Caco-2 (cell line): ENCODE results near the gene MOSPD3. TPM values are rescaled to one million over a fixed set of nuclear protein-coding genes. Genes with fewer than 3 reads are reported as not detected.

Experiments
- BruUV-seq: library from RNA; stranded (reverse); fragments of 400-500 nt; replicated peaks from 2 replicates; lab custom pipeline; 2021; lab: Mats Ljungman, UMichigan
- CTCF ChIA-PET: fragments of 300-600 bp; sonication (Branson Sonifier 250); formaldehyde crosslinking; loops from one replicate; lab custom pipeline; 2022; ENCODE audit warnings: antibody characterized with exemption; lab: Charles Lee
- POLR2A ChIA-PET: fragments of 300-600 bp; sonication (Branson Sonifier 250); formaldehyde crosslinking; loops from one replicate; lab custom pipeline; 2022; ENCODE audit warnings: antibody characterized with exemption; lab: Charles Lee
- DNase-seq, 2 experiments: peaks; one replicate each; pipeline versions ENCODE4 v3.0.0 to v3.0.0-alpha.2; 2020 to 2022
- H3K27me3 ChIP-seq: replicated peaks from 2 replicates; pipeline ENCODE4 v1.6.0; 2011; ENCODE audit warnings: low read length; ENCODE audit not compliant: control insufficient read depth, insufficient read depth
- H3K36me3 ChIP-seq: 2 replicates; pipeline ENCODE4 v1.5.1; 2011; ENCODE audit warnings: low read length; ENCODE audit not compliant: control insufficient read depth, insufficient read depth
- H3K4me1 ChIP-seq: fragments of 250-450 bp; sonication (Bioruptor Pico); 2 replicates; pipeline ENCODE4 v1.5.1; 2020; ENCODE audit warnings: mild to moderate bottlenecking
- H3K4me3 ChIP-seq: 2 replicates; pipeline ENCODE4 v1.5.1; 2011; ENCODE audit warnings: low read depth, mild to moderate bottlenecking, control low read depth, low read length
- H3K9me3 ChIP-seq: fragments of 250-450 bp; sonication (Bioruptor Pico); 2 replicates; pipeline ENCODE4 v1.5.1; 2020; ENCODE audit warnings: mild to moderate bottlenecking, moderate library complexity
- H3K27ac Mint-ChIP-seq: one replicate; pipeline ENCODE4 v1.8.0; 2022; ENCODE audit warnings: mixed read lengths; ENCODE audit not compliant: unreplicated experiment
- H3K27me3 Mint-ChIP-seq: one replicate; pipeline ENCODE4 v1.8.0; 2022; ENCODE audit warnings: mixed read lengths; ENCODE audit not compliant: insufficient read depth, unreplicated experiment
- H3K36me3 Mint-ChIP-seq: one replicate; pipeline ENCODE4 v1.8.0; 2022; ENCODE audit warnings: mild to moderate bottlenecking, mixed read lengths; ENCODE audit not compliant: insufficient read depth, unreplicated experiment
- H3K4me1 Mint-ChIP-seq: one replicate; pipeline ENCODE4 v1.8.0; 2022; ENCODE audit warnings: low read depth, mixed read lengths; ENCODE audit not compliant: unreplicated experiment
- H3K4me3 Mint-ChIP-seq: one replicate; pipeline ENCODE4 v1.8.0; 2022; ENCODE audit warnings: mild to moderate bottlenecking, moderate library complexity, mixed read lengths; ENCODE audit not compliant: unreplicated experiment
- H3K9me3 Mint-ChIP-seq: one replicate; pipeline ENCODE4 v1.8.0; 2022; ENCODE audit warnings: mixed read lengths; ENCODE audit not compliant: unreplicated experiment
- intact Hi-C: fragments of 100-400 bp; cut with micrococcal nuclease; formaldehyde crosslinking; loops from one replicate; pipeline ENCODE4 v1.10.0; 2022; ENCODE audit not compliant: unreplicated experiment
- total RNA-seq: library from RNA; stranded (reverse); gene quantifications from 2 replicates; pipeline ENCODE4 v1.2.3, GENCODE V29; 2022
- TF ChIP-seq, protein P1 (sequence below), 2 experiments: fragments of 200-600 bp in 1 of 2; IDR thresholded peaks; 1 replicate in 1 of 2; 2 replicates in 1 of 2; pipeline versions ENCODE4 v1.5.1 to v1.8.0; 2011 to 2022; ENCODE audit warnings: antibody characterized with exemption in 1 of 2, control low read depth in 1 of 2, inconsistent platforms in 1 of 2, low read depth in 1 of 2, low read length in 1 of 2, mild to moderate bottlenecking in 1 of 2, moderate library complexity in 1 of 2; ENCODE audit not compliant: insufficient read depth in 1 of 2, severe bottlenecking in 1 of 2, unreplicated experiment in 1 of 2

The MOSPD3 gene
- total RNA-seq, 1 experiment from 2014 or later = 24.7 TPM

DNA sequence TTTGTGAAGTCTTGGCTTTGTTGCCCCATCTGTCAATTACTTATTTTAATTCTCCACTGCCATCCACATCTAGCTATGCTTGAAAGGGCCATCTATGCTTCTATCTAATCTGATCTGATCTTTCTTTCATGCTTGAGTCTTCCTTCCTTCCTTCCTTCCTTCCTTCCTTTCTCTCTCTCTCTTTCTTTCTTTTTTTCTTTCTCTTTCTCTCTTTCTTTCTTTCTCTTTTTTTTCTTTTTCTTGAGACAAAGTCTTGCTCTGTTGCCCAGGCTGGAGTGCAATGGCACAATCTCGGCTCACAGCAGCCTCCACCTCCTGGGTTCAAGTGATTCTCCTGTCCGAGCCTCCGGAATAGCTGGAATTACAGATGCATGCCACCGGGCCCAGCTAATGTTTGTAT lies 17.7 kb downstream of the MOSPD3 start:
- TF ChIP-seq, protein P1, sequence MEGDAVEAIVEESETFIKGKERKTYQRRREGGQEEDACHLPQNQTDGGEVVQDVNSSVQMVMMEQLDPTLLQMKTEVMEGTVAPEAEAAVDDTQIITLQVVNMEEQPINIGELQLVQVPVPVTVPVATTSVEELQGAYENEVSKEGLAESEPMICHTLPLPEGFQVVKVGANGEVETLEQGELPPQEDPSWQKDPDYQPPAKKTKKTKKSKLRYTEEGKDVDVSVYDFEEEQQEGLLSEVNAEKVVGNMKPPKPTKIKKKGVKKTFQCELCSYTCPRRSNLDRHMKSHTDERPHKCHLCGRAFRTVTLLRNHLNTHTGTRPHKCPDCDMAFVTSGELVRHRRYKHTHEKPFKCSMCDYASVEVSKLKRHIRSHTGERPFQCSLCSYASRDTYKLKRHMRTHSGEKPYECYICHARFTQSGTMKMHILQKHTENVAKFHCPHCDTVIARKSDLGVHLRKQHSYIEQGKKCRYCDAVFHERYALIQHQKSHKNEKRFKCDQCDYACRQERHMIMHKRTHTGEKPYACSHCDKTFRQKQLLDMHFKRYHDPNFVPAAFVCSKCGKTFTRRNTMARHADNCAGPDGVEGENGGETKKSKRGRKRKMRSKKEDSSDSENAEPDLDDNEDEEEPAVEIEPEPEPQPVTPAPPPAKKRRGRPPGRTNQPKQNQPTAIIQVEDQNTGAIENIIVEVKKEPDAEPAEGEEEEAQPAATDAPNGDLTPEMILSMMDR (IDR thresholded peaks at IDR 0.05; ENCODE audit: insufficient read depth in 1 of 2, low read depth in 1 of 2, low read length in 1 of 2, severe bottlenecking in 1 of 2, unreplicated experiment in 1 of 2) = no peak
- H3K27ac Mint-ChIP-seq = no peak overlapping the region
- no peaks in the 10 kb centered on the region for H3K9me3 ChIP-seq
- H3K4me1 Mint-ChIP-seq = no peaks in the 10 kb centered on the region
- H3K36me3 Mint-ChIP-seq = peaks cover 21% of the 10 kb centered on the region
- DNase-seq = no peak
- no peaks in the 10 kb centered on the region for H3K27me3 ChIP-seq
- H3K36me3 ChIP-seq = no peaks in the 10 kb centered on the region
- no TSS peak for BruUV-seq
- CTCF ChIA-PET = interaction anchor here (0.6 to 1.9 kb wide), 5 partner anchors 13 to 144 kb away, joined by 3 to 5 read pairs (median 4); partner anchors contain the start of genes GNB2 and MOSPD3
- intact Hi-C loops = loop anchor here (5.0 kb wide), 1 partner anchor 62 kb away; the partner anchor contains the start of gene GIGYF1
- no peaks in the 10 kb centered on the region for H3K4me1 ChIP-seq
- no peaks in the 10 kb centered on the region for H3K9me3 Mint-ChIP-seq
- no peak overlapping the region for H3K4me3 Mint-ChIP-seq
- POLR2A ChIA-PET = no interaction called here
- H3K4me3 ChIP-seq = no peak overlapping the region
- H3K27me3 Mint-ChIP-seq = no peaks in the 10 kb centered on the region

DNA sequence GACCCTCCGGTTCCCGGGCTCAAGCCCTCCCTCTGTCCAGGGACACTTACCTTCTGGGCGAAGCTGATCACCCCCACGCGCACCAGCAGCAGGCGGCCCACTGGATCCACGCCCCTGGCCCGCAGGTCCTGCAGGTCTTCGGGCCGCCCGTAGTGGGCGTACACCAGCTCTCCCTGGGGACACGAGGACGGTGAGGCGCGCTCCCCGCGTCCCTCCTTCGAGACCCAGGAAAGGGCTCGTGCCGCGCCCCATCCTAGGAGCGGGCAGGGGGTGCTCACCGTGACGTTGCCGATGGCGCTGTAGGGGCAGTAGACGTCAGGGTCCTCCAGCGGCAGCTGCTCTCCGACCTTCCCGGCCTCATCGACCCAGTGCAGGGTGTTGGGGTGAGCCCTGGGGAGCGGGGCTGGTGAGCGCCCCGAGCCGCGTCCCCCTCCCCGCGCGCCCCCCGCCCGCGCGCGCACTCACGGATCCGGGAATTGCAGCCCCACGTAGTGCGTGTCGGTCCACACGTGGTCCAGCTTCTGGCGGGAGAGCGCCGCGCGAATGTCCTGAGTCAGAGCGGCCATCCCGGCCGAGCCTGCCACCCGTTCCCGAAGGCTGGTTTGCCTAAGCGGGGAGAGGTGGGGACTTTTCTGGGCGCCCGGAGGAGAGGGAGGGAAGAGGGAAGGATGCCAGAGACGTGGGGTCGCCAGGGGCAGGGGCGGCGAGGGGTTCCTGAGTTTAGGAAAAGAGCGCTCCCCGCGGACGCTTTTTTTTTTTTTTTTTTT lies 20.8 kb downstream of the MOSPD3 start:
- TF ChIP-seq, protein P1 (IDR thresholded peaks at IDR 0.05; ENCODE audit: insufficient read depth in 1 of 2, low read depth in 1 of 2, low read length in 1 of 2, severe bottlenecking in 1 of 2, unreplicated experiment in 1 of 2) = peak; percentile 67 to 70
- Histone ChIP-seq H3K36me3 (no peaks in the 10 kb centered on the region), H3K4me3 (peak overlapping the region; percentile 52), H3K27me3 (no peaks in the 10 kb centered on the region), H3K4me1 (no peaks in the 10 kb centered on the region), H3K9me3 (no peaks in the 10 kb centered on the region)
- no TSS peak for BruUV-seq
- Mint-ChIP-seq H3K27ac (peak overlapping the region; percentile 92), H3K27me3 (no peaks in the 10 kb centered on the region), H3K4me3 (peak overlapping the region; percentile 79), H3K4me1 (no peaks in the 10 kb centered on the region), H3K9me3 (no peaks in the 10 kb centered on the region), H3K36me3 (peaks cover 22% of the 10 kb centered on the region)
- ChIA-PET POLR2A (interaction anchor here (0.6 to 1.6 kb wide), 6 partner anchors 21 to 73 kb away, joined by 3 to 15 read pairs (median 5); partner anchors contain the start of genes FBXO24, LRCH4, MOSPD3 and POP7), CTCF (interaction anchor here (0.6 to 3.5 kb wide), 21 partner anchors 12 to 363 kb away, joined by 3 to 39 read pairs (median 6); partner anchors contain the start of genes EPHB4, FBXO24, GNB2 and LRCH4)
- peak; percentile 85 to 86 for DNase-seq
- intact Hi-C loops = loop anchor here (1.0 to 5.0 kb wide), 3 partner anchors 28 to 59 kb away; partner anchors contain the start of genes GIGYF1 and GNB2

DNA sequence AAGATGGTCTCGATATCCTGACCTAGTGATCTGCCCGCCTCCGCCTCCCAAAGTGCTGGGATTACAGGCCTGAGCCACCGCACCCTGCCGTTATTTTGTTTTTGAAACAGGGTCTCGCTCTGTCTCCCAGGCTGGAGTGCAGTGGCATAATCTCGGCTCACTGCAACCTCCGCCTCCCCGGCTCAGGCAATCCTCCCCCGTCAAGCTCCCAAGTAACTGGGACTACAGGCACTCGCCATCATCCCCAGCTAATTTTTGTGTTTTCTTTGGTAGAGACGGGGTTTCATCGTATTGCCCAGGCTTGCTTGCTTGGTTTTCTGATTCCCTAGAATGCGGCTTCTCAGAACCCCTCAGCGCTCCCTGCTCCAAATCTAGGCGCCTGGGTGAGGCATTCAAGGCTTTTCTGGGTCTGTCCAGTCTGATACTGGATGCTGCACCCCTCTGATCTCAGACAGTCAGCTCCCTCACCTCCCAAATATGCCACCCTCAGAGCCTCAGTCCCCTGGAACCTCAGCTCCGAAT lies 27.7 kb downstream of the MOSPD3 start:
- BruUV-seq = no TSS peak
- Mint-ChIP-seq H3K4me3 (no peak overlapping the region), H3K36me3 (peaks cover 8% of the 10 kb centered on the region), H3K9me3 (no peaks in the 10 kb centered on the region), H3K4me1 (no peaks in the 10 kb centered on the region), H3K27ac (no peak overlapping the region), H3K27me3 (no peaks in the 10 kb centered on the region)
- CTCF ChIA-PET = interaction anchor here (1.1 to 1.4 kb wide), 2 partner anchors 28 to 66 kb away, joined by 3 to 6 read pairs; partner anchors contain the start of genes MOSPD3 and POP7
- Histone ChIP-seq H3K9me3 (no peaks in the 10 kb centered on the region), H3K4me3 (no peak overlapping the region), H3K27me3 (no peaks in the 10 kb centered on the region), H3K36me3 (no peaks in the 10 kb centered on the region), H3K4me1 (no peaks in the 10 kb centered on the region)
- TF ChIP-seq, protein P1 (IDR thresholded peaks at IDR 0.05; ENCODE audit: insufficient read depth in 1 of 2, low read depth in 1 of 2, low read length in 1 of 2, severe bottlenecking in 1 of 2, unreplicated experiment in 1 of 2) = no peak
- intact Hi-C loops = no loop called here
- POLR2A ChIA-PET = no interaction called here
- DNase-seq = no peak
